Activated CD4-positive, CD25-positive, alpha-beta regulatory T cell treated with anti-CD3 and anti-CD28 coated beads, Interleukin-2, amount 50 U/mL, for 72 hours (primary cell): ENCODE results near the gene PPP1R3G.

Source experiments
- DNase-seq: peaks from one replicate; pipeline ENCODE4 v3.0.0; 2021

PPP1R3G gene

GRCh38 chr6:5073992-5074391 is 11.1 kb upstream of the PPP1R3G start:
- no peak for DNase-seq

GRCh38 chr6:5076931-5077330 is 8.2 kb upstream of the PPP1R3G start:
- no peak for DNase-seq

GRCh38 chr6:5078121-5078669 is 6.9 kb upstream of the PPP1R3G start:
- no peak for DNase-seq

GRCh38 chr6:5079692-5080091 is 5.4 kb upstream of the PPP1R3G start:
- DNase-seq, result no peak

- no peak for DNase-seq
Observed at GRCh38 chr6:5080574-5080973, 4.6 kb upstream of the PPP1R3G start.

- DNase-seq, result no peak
Observed at GRCh38 chr6:5081182-5081581, 4.0 kb upstream of the PPP1R3G start.

- no peak for DNase-seq
Observed at GRCh38 chr6:5081955-5082354, 3.2 kb upstream of the PPP1R3G start.

- no peak for DNase-seq
Observed at GRCh38 chr6:5082487-5083306, 2.4 kb upstream of the PPP1R3G start.

GRCh38 chr6:5083307-5083583 is 1.9 kb upstream of the PPP1R3G start:
- DNase-seq, result no peak

GRCh38 chr6:5083813-5084359 is 1.3 kb upstream of the PPP1R3G start:
- no peak for DNase-seq

- DNase-seq, result no peak
Observed at GRCh38 chr6:5084360-5084780, 771 bp upstream of the PPP1R3G start.

- no peak for DNase-seq
Observed at GRCh38 chr6:5085648-5086293, 630 bp downstream of the PPP1R3G start.

GRCh38 chr6:5086294-5086890 is 1.3 kb downstream of the PPP1R3G start:
- DNase-seq, result no peak

- no peak for DNase-seq
Observed at GRCh38 chr6:5087389-5087788, 2.2 kb downstream of the PPP1R3G start.

- DNase-seq, result no peak
Observed at GRCh38 chr6:5088780-5089179, 3.6 kb downstream of the PPP1R3G start.

- DNase-seq, result no peak
Observed at GRCh38 chr6:5089481-5090438, 4.6 kb downstream of the PPP1R3G start.

GRCh38 chr6:5090603-5091002 is 5.5 kb downstream of the PPP1R3G start:
- no peak for DNase-seq

GRCh38 chr6:5091210-5092069 is 6.3 kb downstream of the PPP1R3G start:
- DNase-seq, result no peak

GRCh38 chr6:5093231-5094015 is 8.3 kb downstream of the PPP1R3G start:
- no peak for DNase-seq

GRCh38 chr6:5094327-5094726 is 9.2 kb downstream of the PPP1R3G start:
- DNase-seq, result no peak

GRCh38 chr6:5095236-5095635 is 10.1 kb downstream of the PPP1R3G start:
- DNase-seq, result no peak
